Nephron (organoid): ENCODE measurements around the gene NAPEPLD.

Source experiments
- H3K27ac Mint-ChIP-seq, 3 experiments: 2 replicates each; pipeline ENCODE4 v1.8.0; 2020; ENCODE audit warnings: mixed read lengths in 3 of 3, mild to moderate bottlenecking in 2 of 3, moderate library complexity in 1 of 3
- H3K27me3 Mint-ChIP-seq: 2 replicates; pipeline ENCODE4 v1.8.0; 2021; ENCODE audit warnings: low read depth, mild to moderate bottlenecking, moderate library complexity, mixed read lengths
- H3K36me3 Mint-ChIP-seq: 2 replicates; pipeline ENCODE4 v1.8.0; 2020; ENCODE audit warnings: low read depth, mixed read lengths
- H3K4me1 Mint-ChIP-seq: 2 replicates; pipeline ENCODE4 v1.8.0; 2020; ENCODE audit warnings: mixed read lengths
- H3K4me3 Mint-ChIP-seq, 3 experiments: 2 replicates each; pipeline ENCODE4 v1.8.0; 2020; ENCODE audit warnings: mild to moderate bottlenecking in 3 of 3, mixed read lengths in 3 of 3, moderate library complexity in 2 of 3
- H3K9me3 Mint-ChIP-seq: 2 replicates; pipeline ENCODE4 v1.8.0; 2020; ENCODE audit warnings: mixed read lengths
- CTCF ChIP-seq, 3 experiments: fragments of 200-600 bp; sonication (generic); IDR thresholded peaks; one replicate each; pipeline ENCODE4 v1.5.0; 2021; ENCODE audit warnings: antibody characterized with exemption in 3 of 3; ENCODE audit not compliant: unreplicated experiment in 3 of 3

NAPEPLD gene

GRCh38 chr7:103077318-103077717 lies 71.6 kb downstream of the NAPEPLD start:
- Mint-ChIP-seq H3K27ac (no peak overlapping the region), H3K27me3 (no peaks in the 10 kb centered on the region), H3K4me1 (peaks cover 18% of the 10 kb centered on the region), H3K9me3 (no peaks in the 10 kb centered on the region), H3K4me3 (peak overlapping the region; percentile 41 to 72 (median 59)), H3K36me3 (peaks cover 8% of the 10 kb centered on the region)
- no peak for TF ChIP-seq CTCF (IDR thresholded peaks at IDR 0.05; ENCODE audit: unreplicated experiment in 3 of 3)

- no peak overlapping the region for H3K27ac Mint-ChIP-seq
- H3K4me1 Mint-ChIP-seq: peaks cover 18% of the 10 kb centered on the region
- peaks cover 8% of the 10 kb centered on the region for H3K36me3 Mint-ChIP-seq
- no peaks in the 10 kb centered on the region for H3K9me3 Mint-ChIP-seq
- no peaks in the 10 kb centered on the region for H3K27me3 Mint-ChIP-seq
- TF ChIP-seq CTCF (IDR thresholded peaks at IDR 0.05; ENCODE audit: unreplicated experiment in 3 of 3): no peak
- H3K4me3 Mint-ChIP-seq: peak overlapping the region; percentile 41 to 99 (median 59)
Measured at GRCh38 chr7:103076764-103077163, 72.1 kb downstream of the NAPEPLD start.

- Mint-ChIP-seq H3K36me3 (peaks cover 8% of the 10 kb centered on the region), H3K9me3 (no peaks in the 10 kb centered on the region), H3K27ac (peak overlapping the region; percentile 92 to 98 (median 97)), H3K4me3 (peak overlapping the region; percentile 97 to 99 (median 98)), H3K27me3 (no peaks in the 10 kb centered on the region), H3K4me1 (peaks cover 18% of the 10 kb centered on the region)
- no peak for TF ChIP-seq CTCF (IDR thresholded peaks at IDR 0.05; ENCODE audit: unreplicated experiment in 3 of 3)
Measured at GRCh38 chr7:103075337-103075918, 73.5 kb downstream of the NAPEPLD start.

GRCh38 chr7:103074519-103075336 lies 74.2 kb downstream of the NAPEPLD start, which contains the start of the genes ARMC10 and FBXL13:
TSS of gene ARMC10 (plus strand) at chr7:103075140. CDS start at chr7:103075273, 133 bp downstream.
TSS of gene FBXL13 (minus strand) at chr7:103074796.
- Mint-ChIP-seq H3K9me3 (no peaks in the 10 kb centered on the region), H3K27ac (peak within 1 kb of the TSS; percentile 92 to 98 (median 97)), H3K4me1 (peaks cover 18% of the 10 kb centered on the region), H3K4me3 (peak within 1 kb of the TSS; percentile 97 to 99 (median 98)), H3K36me3 (peaks cover 5% of the 10 kb centered on the region), H3K27me3 (no peaks in the 10 kb centered on the region)
- TF ChIP-seq CTCF (IDR thresholded peaks at IDR 0.05; ENCODE audit: unreplicated experiment in 3 of 3): no peak

GRCh38 chr7:103073989-103074518 lies 74.8 kb downstream of the NAPEPLD start:
- TF ChIP-seq CTCF (IDR thresholded peaks at IDR 0.05; ENCODE audit: unreplicated experiment in 3 of 3): no peak
- Mint-ChIP-seq H3K4me1 (peaks cover 18% of the 10 kb centered on the region), H3K9me3 (no peaks in the 10 kb centered on the region), H3K27me3 (no peaks in the 10 kb centered on the region), H3K36me3 (peaks cover 5% of the 10 kb centered on the region), H3K27ac (peak overlapping the region; percentile 77 to 91 (median 90)), H3K4me3 (peak overlapping the region; percentile 89 to 93 (median 90))
